NCI-H460 (cell line): ENCODE measurements around the gene HOXC11. TPM values are rescaled to one million over a fixed set of nuclear protein-coding genes. Genes with fewer than 3 reads are reported as not detected.

Source experiments
- DNase-seq: peaks from one replicate; pipeline ENCODE4 v3.0.0-alpha.2; 2016; ENCODE audit warnings: low read depth; ENCODE audit errors: extremely low read depth
- total RNA-seq: library from RNA; depleted of rRNA; stranded (reverse); fragments of >200 nt; shearing (Covaris generic); gene quantifications from 2 replicates; pipeline ENCODE4 v1.2.3, GENCODE V29; 2014

Gene HOXC11
- total RNA-seq, 1 experiment from 2014 or later: 0.42 TPM

DNA sequence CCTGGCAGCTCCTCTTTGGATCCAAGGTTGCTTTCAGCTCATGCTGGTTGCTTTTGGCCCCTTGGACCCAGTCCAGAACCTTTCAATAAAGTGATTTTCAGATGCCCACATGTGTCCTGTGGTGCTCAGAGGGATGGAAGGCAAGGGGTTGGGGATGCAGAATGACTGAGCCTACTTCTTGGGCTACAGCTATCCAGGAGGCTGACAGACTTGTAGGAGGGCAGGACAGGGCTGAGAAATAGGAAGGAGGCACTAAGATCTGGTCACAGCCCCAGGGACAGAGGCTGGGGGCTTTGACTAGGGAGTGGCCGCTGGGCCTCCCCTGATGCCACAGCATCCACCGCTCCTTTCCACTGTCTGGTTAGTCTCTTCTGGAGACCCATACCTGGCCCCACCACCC lies 1.2 kb upstream of the HOXC11 start:
- no peak for DNase-seq

DNA sequence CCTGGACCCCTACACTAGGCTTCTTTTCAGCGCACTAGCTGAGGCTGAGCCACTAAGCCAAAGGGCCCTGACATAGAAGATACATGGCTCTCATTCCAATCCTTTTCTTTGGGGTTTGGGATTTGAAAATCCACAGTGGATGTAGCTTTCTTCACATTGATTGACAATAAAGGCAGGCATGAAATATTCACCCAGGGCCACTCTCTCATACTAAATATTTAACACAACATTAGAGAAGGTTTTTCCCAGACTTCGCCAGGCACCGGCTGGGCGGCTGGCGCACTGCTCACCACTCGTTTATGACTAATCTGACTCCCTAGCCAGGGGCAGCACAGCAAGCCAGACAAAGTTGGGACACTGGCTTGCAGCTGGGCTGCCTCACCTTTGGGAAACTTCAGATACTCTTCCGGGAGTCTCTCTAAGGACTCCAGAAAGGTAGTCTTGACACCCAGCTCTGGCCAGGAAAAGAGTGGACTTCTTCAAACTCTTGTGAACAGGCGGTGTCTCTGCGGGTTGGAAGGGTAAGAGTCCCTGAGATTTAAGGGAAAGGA lies 699 bp upstream of the HOXC11 start:
- no peak for DNase-seq

DNA sequence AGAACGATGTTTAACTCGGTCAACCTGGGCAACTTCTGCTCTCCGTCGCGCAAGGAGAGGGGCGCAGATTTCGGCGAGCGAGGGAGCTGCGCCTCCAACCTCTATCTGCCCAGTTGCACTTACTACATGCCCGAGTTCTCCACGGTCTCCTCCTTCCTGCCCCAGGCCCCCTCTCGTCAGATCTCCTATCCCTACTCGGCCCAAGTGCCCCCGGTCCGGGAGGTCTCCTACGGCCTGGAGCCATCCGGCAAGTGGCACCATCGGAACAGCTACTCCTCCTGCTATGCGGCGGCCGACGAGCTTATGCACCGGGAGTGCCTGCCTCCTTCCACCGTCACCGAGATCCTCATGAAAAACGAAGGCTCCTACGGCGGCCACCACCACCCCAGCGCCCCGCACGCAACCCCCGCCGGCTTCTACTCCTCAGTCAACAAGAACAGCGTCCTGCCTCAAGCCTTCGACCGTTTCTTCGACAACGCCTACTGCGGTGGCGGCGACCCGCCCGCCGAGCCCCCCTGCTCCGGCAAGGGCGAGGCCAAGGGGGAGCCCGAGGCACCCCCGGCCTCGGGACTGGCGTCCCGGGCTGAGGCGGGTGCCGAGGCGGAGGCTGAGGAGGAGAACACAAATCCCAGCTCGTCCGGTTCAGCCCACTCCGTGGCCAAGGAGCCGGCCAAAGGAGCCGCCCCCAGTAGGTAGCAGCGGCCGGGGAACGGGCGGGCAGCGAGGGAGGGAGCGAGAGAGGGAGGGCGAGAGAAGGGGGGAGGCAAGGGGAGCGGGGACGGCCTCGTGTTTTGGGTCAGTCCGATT lies 513 bp downstream of the HOXC11 start:
- DNase-seq: no peak

DNA sequence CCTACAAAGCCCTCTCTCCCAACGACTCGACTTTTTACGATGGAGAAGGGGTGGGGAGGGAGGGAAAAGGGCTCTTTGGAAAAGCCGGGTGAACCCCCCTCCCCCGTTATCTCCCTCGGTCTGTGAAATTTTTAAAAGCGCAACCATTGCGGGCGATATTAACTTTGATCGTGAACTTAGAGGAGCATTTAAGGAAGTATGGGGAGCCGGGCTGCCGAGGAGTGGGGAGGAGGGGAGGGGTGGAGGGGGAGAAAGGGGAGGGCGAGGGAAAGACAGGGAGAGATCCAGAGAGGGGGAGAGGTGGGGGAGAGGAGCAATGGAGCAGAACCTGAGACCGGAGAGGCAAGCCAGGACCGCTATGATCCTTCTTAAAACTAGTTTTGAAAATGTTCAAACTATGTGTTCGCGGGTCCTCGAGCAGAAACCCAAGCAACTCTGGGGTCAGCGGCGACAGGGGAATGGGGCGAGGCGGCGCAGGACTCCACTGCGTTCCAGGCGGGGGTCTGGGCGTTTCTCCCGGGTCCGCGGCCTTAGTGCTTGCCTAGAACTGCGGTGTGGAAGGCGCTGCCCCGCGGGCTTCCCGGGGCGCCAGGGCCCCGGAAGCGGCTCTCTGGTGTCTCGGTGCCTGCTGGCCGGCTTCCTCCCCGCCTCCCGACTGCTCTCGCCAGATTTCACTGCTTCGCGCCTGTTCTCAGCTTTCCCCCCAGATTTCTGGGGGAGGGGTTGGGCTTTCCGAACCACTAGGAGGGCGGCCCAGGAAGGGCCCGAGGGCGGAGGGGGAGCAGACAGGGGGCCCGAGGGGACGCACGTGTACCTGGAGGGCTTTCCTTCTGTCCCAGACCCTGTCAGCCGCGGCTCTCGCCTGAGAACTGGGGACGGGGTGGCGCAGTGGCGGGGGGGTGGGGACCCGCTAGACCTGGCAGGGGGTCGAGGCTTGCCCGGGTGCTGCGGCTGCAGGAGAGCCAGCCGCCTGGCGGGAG lies 1.4 kb downstream of the HOXC11 start, which contains the start of gene HOTAIR:
HOTAIR (minus strand) TSS at position 871 of the 980 bp plus-strand sequence.
- no peak for DNase-seq

DNA sequence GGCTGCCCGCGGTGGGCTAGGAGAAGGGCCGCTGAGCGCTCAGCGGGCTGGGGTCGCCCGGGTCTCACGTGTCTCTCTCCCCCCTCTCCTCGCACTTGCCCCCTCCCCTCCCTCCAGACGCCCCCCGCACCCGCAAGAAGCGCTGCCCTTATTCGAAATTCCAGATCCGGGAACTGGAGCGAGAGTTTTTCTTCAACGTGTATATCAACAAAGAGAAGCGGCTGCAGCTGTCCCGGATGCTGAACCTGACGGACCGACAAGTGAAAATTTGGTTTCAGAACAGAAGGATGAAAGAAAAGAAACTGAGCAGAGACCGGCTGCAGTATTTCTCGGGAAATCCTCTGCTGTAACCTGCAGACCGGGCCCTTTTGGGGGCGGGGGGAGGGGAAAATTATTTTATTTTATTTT lies 2.1 kb downstream of the HOXC11 start:
- DNase-seq: no peak

DNA sequence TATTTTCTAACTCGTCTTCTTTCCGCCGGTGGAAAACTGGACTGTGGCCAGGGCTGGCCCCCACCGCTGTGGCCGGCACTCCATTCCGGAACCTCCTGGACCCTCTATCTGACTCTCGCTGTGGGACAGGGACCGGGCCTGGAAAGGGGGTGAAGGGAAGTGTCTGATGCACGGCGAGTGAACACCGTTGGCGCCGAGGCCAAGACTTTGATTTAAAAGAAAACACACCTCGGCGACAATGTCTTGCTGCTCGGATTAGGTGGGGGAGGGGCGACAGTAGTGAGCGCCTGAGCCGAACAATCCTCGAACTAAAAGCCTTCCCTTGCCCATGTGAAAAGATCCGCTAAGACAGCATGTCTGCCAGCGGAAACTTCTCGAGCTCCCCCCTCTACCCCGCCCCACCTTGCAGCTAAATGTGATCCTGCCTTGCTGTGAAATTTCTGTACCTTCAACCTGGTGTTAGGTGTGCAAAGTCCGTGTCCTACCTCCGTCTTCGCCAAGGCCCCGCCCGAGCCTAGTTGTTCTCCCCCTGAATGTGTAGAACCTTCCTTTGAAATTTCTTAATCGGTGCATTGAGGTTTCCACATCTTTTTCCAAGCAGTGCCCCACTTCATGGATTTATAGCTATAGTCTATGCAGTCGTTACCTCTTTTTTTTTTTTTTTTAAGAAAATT lies 2.7 kb downstream of the HOXC11 start:
- DNase-seq: no peak

DNA sequence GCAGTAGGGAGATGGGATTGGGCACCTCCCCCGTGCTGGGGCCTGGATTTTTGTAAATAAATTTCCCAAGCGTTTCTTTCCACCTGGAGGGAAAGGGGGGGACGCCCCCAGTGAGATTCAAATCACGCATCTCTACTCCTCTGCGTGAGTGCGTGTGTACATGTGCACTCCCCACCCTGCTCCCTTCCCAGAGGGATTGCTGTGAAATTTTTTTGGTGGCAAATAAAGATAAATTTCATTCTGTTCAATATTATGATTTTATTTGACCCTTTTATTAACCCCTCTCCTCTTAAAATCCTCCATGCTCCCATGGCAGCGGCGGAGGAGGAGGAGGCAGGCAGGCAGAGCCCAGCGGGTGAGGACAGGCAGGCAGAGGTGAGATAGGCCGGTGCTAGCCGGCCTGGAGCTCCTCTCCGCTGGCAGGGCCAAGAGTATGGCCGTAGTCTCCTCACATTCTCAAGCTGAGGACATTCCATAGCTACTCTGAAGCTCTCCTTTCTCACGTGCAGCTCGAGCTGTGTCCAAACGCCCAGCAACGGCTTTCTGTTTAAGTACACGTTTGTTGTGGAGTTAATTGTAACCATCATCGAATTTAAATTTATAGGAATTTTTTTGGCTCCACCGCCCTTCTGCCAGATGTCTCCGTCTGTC lies 3.4 kb downstream of the HOXC11 start:
- no peak for DNase-seq

DNA sequence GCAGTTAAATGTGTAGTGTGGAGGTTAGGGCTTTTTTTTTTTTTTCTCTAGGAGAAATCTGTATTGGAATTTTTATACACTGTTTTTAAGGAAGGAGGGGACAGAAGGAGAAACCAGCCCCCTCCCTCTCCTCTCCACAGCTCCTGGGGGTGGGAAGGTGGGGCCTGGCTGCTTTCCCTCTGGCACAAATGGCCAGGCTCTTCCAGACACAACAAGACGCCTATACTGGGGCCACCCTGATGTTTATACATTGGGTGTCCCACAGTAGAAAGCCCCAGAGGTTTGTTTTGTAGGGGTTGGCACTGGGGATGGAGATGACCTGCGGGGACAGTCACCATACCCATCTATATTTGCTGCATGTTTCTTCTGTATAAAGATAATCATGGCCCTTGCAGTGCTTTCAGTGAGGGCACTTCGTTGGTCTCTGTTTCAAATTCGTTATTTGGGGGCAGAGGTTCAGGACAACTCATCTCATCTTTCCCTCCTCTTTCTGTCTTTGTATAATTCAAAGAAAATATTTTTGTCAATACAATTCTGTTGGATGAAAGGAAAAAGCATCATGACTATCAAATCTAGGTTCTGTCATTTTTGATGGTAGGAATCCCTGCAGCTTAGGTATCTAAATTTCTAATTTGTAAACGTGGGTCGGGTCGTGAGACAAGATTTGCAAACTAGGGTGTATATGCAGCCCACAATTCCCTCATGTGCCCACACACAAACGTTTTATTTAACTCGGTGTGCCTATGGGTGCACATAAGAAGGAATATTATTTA lies 4.1 kb downstream of the HOXC11 start:
- no peak for DNase-seq

DNA sequence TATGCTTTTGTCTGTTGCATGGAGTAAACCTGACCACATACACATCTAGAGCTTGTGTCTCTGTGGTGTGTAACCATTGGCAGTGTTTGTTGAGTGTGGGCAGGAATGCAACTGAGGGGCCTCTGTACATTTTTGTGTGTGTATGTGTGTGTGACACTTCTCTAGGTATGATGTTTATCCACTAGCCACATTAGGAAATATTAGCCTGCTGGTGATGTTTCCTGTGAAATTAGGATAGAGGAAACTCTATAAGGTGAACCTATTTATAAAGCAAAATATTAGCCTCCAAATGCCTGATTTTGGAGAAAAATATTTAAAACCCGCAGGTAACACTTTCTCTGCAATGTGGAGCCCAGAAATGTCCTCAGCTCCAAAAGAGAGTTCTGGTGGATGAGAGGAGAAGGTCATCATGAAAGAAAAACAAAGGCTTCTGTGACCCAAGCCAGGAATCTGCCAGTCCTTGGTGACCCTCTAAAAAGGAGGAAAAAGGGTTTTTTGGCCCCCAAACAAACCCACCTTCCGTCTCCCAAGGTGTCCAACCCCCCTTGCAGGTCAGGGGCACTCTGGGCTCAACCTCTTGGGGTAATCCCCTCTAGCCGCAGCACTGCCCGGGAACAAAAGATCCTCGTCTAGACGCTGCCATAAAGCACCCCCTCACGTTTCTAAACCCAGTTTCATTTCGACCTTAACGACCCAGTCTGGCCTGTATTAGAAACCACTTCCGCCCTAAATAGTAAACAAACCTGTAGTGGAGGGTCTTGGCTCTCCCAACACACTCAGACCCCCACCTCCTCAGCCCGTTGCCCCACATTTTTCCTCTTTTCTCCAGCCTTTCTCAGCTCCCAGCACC lies 4.9 kb downstream of the HOXC11 start:
- DNase-seq: no peak

DNA sequence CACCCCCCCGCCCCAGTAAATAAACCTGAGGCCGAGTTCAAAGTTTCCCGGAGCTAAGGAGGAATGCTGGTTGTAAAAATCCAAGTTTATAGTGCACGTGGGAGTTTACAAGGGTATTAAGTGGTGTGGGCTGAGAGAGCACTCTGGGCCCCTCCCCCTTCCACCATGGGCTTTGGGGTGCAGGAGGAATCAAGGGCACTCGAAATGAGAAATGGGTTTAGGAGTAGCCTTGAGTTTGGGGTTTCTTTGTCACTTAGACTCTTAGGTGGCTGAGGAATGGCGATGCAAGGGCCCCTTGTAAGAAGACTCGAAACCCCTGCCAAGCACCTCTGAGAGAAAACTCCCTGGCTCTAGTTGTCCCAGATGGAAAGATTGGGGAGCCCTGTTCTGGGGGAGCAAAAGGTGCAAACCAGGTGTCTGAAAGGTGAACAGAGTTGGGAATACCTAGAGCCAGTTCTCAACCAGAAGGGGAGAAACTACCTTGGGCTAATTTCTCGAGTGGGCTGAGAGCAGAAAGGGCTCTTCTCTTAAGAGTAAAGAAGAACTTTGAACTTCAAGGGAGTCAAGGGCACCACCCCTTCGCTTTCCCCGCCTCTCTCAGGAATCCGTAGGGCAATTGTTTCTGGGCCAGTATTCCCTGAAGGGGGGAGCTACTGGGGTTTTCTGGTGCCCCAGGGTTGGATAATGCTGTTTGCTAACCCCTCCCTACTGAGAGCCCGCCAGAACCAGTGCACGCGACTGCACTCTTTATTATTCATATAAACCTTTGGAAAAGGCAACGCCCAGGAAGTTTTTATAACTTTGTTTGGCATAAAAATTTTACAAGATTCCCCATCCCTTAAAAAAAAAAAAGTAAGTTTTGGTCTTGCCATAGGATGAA lies 5.8 kb downstream of the HOXC11 start:
- DNase-seq: no peak

DNA sequence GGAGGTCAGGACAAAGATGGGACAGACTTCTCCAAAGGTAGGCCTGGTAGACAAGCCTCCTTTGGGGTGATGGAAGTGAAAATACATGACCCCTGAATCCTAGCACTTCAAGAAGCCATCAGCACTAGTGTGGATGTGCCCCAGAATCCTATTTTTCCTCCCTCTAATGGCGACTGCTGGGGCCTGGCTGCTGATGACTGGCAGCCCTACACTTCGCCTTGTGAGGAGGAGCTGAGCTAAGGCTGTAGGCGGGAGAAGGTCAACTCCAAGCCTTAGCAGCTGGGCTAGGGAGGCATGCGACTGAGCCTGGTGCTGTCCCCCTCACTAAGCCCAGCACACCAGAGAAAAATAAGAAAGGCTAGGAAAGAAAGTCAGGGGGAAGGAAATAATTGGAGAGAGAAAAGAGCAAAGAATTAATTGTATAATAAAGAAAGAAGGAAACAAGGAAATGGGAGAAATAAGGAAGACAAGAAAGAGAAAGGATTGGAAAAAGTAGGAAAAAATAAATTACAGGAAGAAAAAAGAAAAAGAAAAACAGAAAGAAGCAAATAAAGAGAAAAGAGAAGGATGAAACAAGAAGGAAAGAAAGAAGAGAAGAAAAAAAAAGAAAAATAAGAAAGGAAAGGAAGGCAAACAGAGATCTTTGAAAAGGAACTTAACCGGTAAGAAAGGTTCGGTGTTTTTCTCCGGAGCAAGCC lies 7.3 kb downstream of the HOXC11 start:
- DNase-seq: no peak

DNA sequence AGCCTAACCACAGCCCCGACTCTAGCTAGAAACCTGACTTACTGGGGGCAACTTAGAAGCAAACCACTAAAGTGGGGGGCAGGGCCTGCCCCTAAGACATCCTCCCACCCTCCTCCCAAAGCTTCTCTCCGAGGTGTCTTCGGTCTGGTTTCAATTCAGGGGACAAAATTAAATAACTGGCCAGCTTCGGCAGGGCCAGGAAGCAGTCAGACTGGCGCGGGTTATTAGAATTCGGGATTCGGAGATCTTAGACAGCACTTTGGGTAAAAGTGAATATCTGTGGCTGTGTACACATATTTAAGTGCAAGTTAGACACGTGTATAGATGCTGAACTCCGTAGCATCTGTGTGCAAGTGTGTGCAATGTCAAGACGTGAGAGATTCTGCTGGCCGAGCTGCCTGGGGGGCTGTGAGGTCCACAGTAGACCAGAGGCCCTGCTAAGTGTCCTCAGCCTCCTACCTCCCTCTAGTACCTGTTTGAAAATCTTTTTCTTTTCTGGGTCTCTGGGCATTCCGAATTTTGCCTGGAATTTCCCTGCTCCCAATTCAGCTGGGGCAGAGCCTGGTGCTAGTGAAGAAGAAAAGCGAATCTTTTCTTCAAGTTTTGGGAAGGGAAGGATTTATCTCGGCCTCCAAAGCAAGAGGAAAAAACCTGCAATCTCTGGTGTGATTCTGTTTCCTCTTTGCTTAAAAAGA lies 8.0 kb downstream of the HOXC11 start:
- no peak for DNase-seq

DNA sequence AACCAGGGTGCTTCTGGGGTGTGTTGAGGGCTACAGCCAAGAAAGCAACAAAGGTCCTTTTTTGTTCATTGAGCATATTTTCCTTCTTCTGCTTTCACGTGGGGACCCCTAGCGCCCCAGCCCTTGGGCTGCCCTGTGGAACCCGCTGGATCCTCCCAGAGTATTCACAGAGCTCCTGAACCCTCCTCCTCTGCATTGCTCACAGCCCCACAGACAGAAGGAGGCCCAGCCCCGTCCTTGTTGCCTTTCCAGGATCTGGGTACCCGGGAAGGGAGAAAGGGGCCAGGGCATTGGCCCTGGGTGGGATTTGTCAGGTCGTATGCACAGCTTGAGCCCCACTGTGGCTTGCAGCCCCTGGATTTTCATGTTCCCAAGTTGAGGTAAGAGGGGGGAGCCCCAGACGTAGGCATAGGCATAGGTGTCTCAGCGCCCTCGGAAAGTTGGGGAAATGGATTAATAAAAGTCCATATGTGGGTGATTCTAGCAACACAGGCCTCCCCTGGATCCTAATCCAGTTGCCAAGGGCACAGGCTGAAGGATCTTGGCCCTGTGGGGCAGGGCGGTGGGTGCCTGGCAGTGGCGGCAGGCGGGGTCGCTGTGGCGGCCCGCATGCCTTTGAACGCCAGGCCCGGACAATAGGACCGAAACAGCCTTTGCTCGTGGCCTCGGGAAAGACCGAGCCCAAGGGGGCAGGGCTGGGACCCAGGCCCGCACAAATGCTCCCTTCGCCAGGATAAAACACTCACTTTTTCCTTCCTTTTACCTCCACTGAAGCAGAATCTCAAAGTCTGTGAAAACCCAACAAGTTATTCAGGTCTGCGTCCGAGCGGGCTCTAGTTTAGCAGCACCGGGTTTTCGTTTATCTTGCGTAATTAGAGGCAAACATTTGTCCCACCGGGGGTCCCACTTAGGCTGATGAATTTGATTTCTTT lies 9.0 kb downstream of the HOXC11 start:
- DNase-seq: no peak

DNA sequence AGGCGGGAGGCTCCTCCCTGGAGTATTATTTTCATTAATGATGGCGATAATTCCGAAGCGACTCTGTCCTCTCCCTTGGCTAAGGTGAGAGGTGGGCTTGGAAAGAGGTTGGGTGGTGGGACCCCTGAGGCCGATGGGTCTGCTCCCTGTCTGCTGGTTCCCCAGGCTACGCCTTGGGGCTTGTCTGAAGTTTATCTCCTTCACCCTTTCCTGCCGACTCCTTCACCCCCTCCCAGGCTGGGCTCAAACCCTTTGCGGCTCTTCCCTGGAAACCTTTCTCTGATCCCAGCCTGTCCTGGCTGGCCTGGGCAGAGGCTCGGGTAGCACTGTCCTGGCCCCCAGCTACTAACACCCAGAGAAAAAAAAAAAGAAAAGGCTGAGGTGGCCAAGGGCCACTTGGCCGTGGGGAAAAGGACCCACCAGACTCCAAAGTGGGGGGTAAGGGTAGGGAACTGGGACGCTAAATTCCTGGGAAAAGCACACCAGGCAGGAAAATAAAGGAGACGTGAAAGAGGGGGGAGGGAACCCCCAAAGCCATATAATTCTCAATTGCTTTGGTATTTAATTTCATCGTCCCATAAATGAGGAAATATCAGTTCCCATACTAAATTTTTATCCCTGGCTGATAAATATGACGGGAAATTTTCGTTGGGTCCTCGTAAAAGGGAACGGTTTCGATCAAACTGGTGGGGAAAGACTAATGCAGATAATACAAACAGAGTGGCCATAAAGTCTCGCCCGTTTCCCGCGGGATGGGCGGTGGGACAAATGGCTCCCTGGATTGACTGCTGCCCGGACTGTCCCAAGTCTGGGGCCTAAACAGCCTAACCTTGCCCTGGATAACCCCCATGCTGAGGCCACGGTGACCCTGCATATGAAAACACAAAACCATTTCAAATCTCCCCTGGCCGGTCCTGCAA lies 10.0 kb downstream of the HOXC11 start:
- no peak for DNase-seq
